NCI-H345 treated with DMSO at 0.1 percent for 48 hours (cell line): Measurements from ENCODE around the gene SEC23B.

ENCODE experiments used
- DNase-seq: peaks from one replicate; lab custom pipeline; 2025; ENCODE audit not compliant: unreplicated experiment; lab: John Stamatoyannopoulos, UW

SEC23B gene

DNA sequence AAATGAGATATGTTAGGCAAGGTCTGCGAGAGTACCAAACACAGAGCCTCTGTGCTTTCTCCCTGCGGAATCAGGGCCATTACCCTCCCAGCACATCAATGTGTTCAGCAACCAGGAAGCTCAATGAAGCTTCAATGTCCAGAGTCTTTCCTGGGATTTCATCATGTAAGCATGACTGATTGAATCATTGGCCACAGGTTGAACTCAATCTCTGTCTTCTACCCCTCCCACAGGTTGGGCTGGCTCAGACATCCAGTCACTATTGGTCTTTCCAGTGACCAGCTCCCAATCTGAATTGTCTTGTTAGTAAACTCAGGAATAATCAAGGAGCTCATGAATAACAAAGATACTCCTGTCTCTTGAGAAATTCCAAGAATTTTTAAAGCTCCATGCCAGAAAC is 77.4 kb downstream of the SEC23B start:
- no peak for DNase-seq

DNA sequence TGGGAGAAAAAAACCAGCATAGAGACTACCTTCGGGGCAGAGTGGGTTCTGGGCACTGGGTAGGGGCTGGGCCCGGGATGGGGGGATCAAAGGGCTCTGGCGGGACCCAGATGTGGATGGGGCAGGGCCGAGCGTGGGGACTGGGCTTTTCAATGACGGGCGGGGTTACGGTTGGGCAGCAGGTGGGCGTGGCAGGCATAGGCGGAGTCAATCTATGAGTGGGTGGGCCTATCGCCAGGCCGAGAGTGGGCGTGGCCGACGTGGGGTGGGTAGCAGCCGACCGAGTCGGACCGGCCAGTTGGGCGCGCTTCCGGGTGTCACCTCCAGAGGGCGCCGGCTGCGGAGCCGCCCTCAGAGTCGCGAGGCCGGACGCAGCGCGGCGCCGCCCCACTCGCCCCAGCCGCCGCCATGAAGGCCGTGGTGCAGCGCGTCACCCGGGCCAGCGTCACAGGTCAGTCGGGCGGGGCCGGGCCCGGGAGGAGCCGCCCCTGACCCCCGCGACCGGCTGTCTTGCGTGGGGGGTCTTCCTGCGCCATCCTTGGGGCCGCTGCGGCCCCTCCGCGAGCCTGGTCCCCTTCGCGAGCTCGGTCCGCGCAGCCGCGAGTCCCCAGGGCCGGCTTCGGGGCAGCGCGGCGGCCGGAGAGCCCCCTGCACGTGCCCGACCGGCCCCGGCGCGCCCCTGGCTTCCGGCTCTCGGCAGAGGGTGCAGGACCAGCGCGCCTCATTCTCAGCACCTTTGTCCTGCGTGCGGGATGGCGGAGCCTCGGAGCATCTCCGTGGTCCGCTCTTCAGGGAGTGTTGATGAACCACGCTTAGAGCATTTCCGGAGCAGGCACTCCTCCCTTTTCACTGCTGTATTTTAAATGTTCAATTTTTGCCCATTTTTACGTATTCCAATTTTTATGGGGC is 80.2 kb downstream of the SEC23B start, which contains the start of gene DTD1:
Gene DTD1, plus strand, starts transcription at position 390 of the 909 bp plus-strand sequence. Its CDS starts 19 bp downstream, at position 409.
- peak; percentile 89 for DNase-seq

DNA sequence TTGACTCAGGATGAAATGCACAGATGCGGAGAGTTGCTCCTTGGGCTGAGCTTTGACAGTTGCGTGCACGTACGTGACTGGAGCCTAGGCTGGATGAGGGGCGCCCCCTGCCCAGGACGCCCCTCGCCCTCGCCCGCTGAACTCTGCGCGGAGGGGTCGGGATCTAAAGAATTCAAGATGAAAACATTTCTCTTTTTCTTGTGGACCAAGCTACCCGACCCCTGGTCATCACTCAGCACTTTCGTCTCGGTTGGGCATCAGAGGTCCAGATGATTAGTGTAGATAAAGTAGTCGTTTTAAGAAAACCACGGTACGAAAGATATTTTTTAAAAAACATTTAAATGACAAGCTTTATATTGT is 80.8 kb downstream of the SEC23B start:
- DNase-seq, result no peak

DNA sequence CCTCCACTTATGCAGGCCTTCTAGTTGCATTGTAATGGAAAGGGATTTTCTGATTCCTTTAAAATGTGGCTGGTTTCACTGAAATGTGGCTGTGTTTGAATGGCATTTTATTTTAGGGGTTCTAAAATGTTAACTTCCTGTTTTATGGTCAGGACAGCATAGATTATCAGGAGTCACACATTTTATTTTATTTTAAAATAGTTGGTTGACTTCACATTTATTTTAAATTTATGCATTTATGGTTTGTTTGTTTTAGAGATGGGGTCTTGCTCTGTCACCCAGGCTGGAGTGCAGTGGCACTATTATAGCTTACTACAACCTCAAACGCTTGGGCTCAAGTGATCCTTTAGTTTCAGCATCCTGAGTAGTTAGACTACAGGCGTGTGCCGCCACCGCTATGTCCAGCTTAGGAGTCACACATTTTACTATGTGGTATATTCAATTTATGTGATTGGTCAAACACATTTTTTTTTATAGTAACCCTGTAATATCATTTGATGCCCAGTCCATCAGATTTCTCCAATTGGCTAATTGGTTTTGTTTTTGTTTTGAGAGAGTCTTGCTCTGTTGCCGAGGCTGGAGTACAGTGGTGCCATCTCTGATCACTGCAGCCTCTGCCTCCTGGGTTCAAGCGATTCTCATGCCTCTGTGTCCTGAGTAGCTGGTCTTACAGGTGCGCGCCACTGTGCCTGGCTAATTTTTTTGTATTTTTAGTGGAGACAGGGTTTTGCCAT is 82.4 kb downstream of the SEC23B start:
- DNase-seq, result no peak

DNA sequence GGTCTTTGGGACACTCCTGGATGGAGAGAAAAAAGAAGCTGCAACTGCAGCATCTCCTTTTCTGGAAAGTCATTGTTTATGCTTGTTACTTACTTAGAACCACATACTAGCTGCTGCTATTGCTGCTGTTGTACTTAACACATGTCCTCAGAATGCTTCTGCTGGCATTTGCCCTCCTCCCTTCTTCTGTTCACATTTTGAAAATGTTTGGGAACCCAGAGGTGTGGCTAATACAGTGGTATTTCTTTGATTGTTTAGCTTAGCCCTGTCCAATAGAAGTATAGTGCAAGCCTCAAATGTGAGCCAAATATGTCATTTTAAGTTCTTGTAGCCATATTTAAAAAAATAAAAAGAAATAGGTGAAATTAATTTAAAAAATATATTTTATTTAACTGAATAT is 88.5 kb downstream of the SEC23B start:
- no peak for DNase-seq

DNA sequence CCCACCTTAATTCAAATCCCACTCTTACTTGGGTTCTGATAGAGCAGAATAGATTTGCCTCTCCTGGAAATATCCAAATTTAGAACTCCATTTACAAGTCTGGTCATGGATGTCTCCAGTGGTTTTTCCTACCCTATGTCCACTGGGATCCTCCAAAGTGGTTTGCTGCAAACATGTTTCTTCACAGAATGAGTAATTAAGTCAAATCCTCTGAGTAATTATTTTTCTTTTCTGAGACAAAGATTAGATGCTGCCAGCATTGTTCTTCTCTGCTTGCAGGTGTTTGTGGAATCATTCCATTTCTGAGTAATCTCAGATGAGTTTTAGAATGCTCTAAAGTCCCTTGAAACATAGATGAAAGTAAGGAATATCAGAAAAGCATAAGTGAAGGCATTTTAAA is 102.0 kb downstream of the SEC23B start:
- DNase-seq, result no peak
